ENCODE results near the gene ALKAL2.

Gene ALKAL2

DNA sequence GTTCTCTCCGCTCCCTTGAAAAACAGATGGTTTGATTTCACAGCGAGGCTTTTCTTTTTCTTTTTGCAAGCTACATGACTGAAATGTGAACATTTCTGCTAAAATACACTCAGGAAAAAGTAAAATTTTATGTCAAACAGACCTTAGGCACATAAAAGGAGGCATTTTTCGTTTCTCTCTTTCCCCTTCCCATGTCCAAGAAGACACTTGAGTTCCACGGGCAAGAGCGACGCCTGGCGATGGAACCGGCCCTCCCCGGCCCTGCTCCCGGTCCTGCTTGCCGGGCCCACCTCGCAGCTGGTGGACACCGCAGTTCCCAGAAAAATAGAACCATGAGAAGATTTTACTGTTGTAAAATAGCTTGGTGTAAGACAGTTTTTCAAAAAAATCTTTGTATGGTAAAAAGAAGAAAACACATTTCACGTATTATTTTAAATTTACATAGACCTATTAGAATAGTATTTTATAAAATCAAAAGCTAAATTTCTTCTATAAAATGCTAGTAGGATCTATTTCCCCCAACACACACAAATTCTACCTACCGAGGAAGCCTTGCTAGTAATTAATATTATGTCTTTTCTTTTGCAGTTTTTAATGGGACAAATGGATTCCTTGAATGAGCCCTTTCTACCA, 2.3 kb upstream of the ALKAL2 start:
- peak overlapping the region; percentile 59 for H3K4me3 ChIP-seq (ENCODE audit: low read depth, low read length)
- peak; percentile 89 for DNase-seq (ENCODE audit: low read depth)
- TF ChIP-seq, protein P1, sequence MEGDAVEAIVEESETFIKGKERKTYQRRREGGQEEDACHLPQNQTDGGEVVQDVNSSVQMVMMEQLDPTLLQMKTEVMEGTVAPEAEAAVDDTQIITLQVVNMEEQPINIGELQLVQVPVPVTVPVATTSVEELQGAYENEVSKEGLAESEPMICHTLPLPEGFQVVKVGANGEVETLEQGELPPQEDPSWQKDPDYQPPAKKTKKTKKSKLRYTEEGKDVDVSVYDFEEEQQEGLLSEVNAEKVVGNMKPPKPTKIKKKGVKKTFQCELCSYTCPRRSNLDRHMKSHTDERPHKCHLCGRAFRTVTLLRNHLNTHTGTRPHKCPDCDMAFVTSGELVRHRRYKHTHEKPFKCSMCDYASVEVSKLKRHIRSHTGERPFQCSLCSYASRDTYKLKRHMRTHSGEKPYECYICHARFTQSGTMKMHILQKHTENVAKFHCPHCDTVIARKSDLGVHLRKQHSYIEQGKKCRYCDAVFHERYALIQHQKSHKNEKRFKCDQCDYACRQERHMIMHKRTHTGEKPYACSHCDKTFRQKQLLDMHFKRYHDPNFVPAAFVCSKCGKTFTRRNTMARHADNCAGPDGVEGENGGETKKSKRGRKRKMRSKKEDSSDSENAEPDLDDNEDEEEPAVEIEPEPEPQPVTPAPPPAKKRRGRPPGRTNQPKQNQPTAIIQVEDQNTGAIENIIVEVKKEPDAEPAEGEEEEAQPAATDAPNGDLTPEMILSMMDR (conservative IDR thresholded peaks at IDR 0.05; ENCODE audit: low read depth, low read length), result peak; percentile 91

DNA sequence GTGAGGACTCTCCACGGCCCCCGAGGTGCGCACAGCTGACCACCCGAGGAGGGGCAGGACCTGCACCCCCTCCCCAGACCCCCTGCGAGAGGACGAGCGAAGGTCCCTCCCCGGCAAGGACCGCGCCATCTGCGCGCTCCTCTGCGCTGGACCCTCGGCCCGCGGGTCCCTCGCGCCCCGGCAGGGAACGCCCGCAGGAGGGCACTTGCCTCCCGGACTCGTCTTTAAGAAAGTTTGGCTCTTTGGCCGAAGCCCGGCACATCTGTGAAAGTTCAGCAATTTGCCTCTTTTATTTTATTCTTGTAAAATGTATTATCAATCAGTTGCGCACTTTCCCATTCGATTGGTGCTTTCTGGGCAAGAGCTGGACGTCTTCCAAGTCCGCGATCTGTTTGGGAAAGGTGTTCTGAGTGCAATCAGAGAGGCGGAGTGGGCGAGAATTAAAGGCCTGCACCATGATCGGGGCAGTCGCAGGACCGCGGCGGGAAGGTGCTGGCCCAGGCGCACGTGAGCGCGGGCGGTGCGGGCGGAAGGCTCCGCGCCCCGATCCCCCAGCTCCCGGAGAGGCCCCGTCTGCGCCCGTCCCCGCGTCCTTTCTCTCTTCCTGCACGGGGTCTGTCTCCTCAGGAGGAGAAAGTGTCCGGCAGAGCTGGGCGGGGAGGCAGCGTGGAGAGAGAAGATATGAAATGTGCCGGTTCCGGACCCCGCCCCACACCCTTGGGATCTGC, 1.6 kb upstream of the ALKAL2 start:
- TF ChIP-seq, protein P1 (conservative IDR thresholded peaks at IDR 0.05; ENCODE audit: low read depth, low read length), result no peak
- H3K4me3 ChIP-seq (ENCODE audit: low read depth, low read length), result peak overlapping the region; percentile 59
- DNase-seq (ENCODE audit: low read depth), result peak; percentile 18

GRCh38 chr2:288758-289361, 969 bp upstream of the ALKAL2 start:
- no peak for DNase-seq (ENCODE audit: low read depth)
- TF ChIP-seq, protein P1 (conservative IDR thresholded peaks at IDR 0.05; ENCODE audit: low read depth, low read length), result no peak
- peak overlapping the region; percentile 59 for H3K4me3 ChIP-seq (ENCODE audit: low read depth, low read length)

- TF ChIP-seq, protein P1 (conservative IDR thresholded peaks at IDR 0.05; ENCODE audit: low read depth, low read length), result no peak
- H3K4me3 ChIP-seq (ENCODE audit: low read depth, low read length), result peak overlapping the region; percentile 37
- DNase-seq (ENCODE audit: low read depth), result peak; percentile 61
These were observed 413 bp downstream of the ALKAL2 start for GRCh38 chr2:287471-287885.

- TF ChIP-seq, protein P1 (conservative IDR thresholded peaks at IDR 0.05; ENCODE audit: low read depth, low read length), result no peak
- DNase-seq (ENCODE audit: low read depth), result peak; percentile 28
- peak overlapping the region; percentile 37 for H3K4me3 ChIP-seq (ENCODE audit: low read depth, low read length)
These were observed 1.0 kb downstream of the ALKAL2 start for GRCh38 chr2:286774-287392.

GRCh38 chr2:286035-286434, 1.9 kb downstream of the ALKAL2 start:
- no peak for DNase-seq (ENCODE audit: low read depth)
- TF ChIP-seq, protein P1 (conservative IDR thresholded peaks at IDR 0.05; ENCODE audit: low read depth, low read length), result no peak
- no peak overlapping the region for H3K4me3 ChIP-seq (ENCODE audit: low read depth, low read length)

Data from choroid plexus epithelial cell (primary cell).